Measurements from ENCODE around the gene KRTCAP2.

The KRTCAP2 gene

GRCh38 chr1:155199792-155200191 lies 26.7 kb upstream of the KRTCAP2 start:
- TF ChIP-seq CTCF (IDR thresholded peaks at IDR 0.05), result no peak

GRCh38 chr1:155198547-155198906 lies 25.4 kb upstream of the KRTCAP2 start:
- no peak for TF ChIP-seq CTCF (IDR thresholded peaks at IDR 0.05)

- TF ChIP-seq CTCF (IDR thresholded peaks at IDR 0.05), result no peak
Observed at GRCh38 chr1:155197901-155198546, 24.9 kb upstream of the KRTCAP2 start.

GRCh38 chr1:155196893-155197638 lies 24.0 kb upstream of the KRTCAP2 start:
- TF ChIP-seq CTCF (IDR thresholded peaks at IDR 0.05), result no peak

- no peak for TF ChIP-seq CTCF (IDR thresholded peaks at IDR 0.05)
Observed at GRCh38 chr1:155196103-155196892, 23.2 kb upstream of the KRTCAP2 start.

- no peak for TF ChIP-seq CTCF (IDR thresholded peaks at IDR 0.05)
Observed at GRCh38 chr1:155195201-155196102, 22.3 kb upstream of the KRTCAP2 start.

Measured in LNCAP (cell line).